K562 (cell line): Measurements from ENCODE around the gene TTBK2. TPM values are rescaled to one million over a fixed set of nuclear protein-coding genes. Genes with fewer than 3 reads are reported as not detected.

Experiments used
- BRCA1 ChIP-seq, 2 experiments: fragments of 450-650 bp in 1 of 2; sonication (generic) in 1 of 2; formaldehyde crosslinking in 1 of 2; IDR thresholded peaks; 2 replicates each; pipeline versions ENCODE4 v1.5.0 to v1.6.1; 2017 to 2020; ENCODE audit warnings: mild to moderate bottlenecking in 1 of 2, missing genetic modification reagents in 1 of 2
- BRD9 ChIP-seq: fragments of 450-650 bp; IDR thresholded peaks from 2 replicates; pipeline ENCODE4 v1.6.1; 2018; ENCODE audit warnings: low read depth; ENCODE audit not compliant: partially characterized antibody
- CHD4 ChIP-seq: fragments of 200-600 bp; sonication (generic); IDR thresholded peaks from 3 replicates; pipeline ENCODE4 v1.6.1; 2012; ENCODE audit warnings: low read depth, mild to moderate bottlenecking, mixed read lengths, low read length, inconsistent platforms; ENCODE audit not compliant: insufficient read depth, insufficient replicate concordance, poor library complexity, severe bottlenecking
- FOXP1 ChIP-seq: sonication (generic); formaldehyde crosslinking; IDR thresholded peaks from 2 replicates; pipeline ENCODE4 v1.8.0; 2022; ENCODE audit warnings: mild to moderate bottlenecking, missing genetic modification reagents
- IRF2 ChIP-seq: sonication (generic); formaldehyde crosslinking; IDR thresholded peaks from 2 replicates; pipeline ENCODE4 v1.8.1; 2022; ENCODE audit warnings: mild to moderate bottlenecking, missing genetic modification reagents
- NR1H2 ChIP-seq: sonication (generic); formaldehyde crosslinking; IDR thresholded peaks from 2 replicates; pipeline ENCODE4 v1.4.0; 2020; ENCODE audit warnings: mild to moderate bottlenecking, missing genetic modification reagents
- PHF21A ChIP-seq: fragments of 450-650 bp; IDR thresholded peaks from 2 replicates; pipeline ENCODE4 v1.6.1; 2017; ENCODE audit warnings: low read depth, borderline replicate concordance
- SIRT6 ChIP-seq: IDR thresholded peaks from one replicate; pipeline ENCODE4 v1.6.1; 2012; ENCODE audit warnings: low read depth, mild to moderate bottlenecking, control low read depth, inconsistent platforms, low read length, moderate library complexity
- SRSF7 ChIP-seq: fragments of 200-400 bp; formaldehyde crosslinking; optimal IDR thresholded peaks from 2 replicates; pipeline ENCODE3; 2017; ENCODE audit warnings: mild to moderate bottlenecking, low read depth, low read length
- SUPT5H ChIP-seq: fragments of 450-650 bp; IDR thresholded peaks from 2 replicates; pipeline ENCODE4 v1.6.1; 2016
- ZNF239 ChIP-seq: fragments of 250-450 bp; sonication (Bioruptor Pico); IDR thresholded peaks from 2 replicates; pipeline ENCODE4 v1.4.0; 2020; ENCODE audit warnings: mild to moderate bottlenecking
- ZNF76 ChIP-seq: fragments of 250-450 bp; sonication (Bioruptor Pico); IDR thresholded peaks from 2 replicates; pipeline ENCODE4 v1.4.0; 2020; ENCODE audit warnings: mild to moderate bottlenecking, moderate library complexity, borderline replicate concordance
- polyA plus RNA-seq, 8 experiments: library from polyadenylated mRNA; depleted of rRNA in 4 of 8; stranded (reverse) in 5 of 8; unstranded in 3 of 8; fragments of >200 nt; fragmentation: Nextera tagmentation in 2 of 8; fragmentation: Illumina TruSeq in 1 of 8; extraction: Ambion mirVana in 2 of 8; extraction: Trizol in 1 of 8; gene quantifications; 2 replicates each; pipeline versions ENCODE4 v1.2.1 to v1.2.3, GENCODE V29; 2011 to 2014; ENCODE audit warnings: inconsistent platforms in 1 of 8, missing spikeins in 1 of 8
- total RNA-seq, 7 experiments: library from RNA; depleted of rRNA in 6 of 7; stranded (reverse); fragments of >200 nt in 6 of 7; fragmentation: Illumina TruSeq in 2 of 7; extraction: Trizol in 2 of 7; gene quantifications; 2 replicates each; pipeline versions ENCODE4 v1.2.1 to v1.2.3, GENCODE V29; 2011 to 2021; ENCODE audit warnings: low replicate concordance in 1 of 7
- TF ChIP-seq, protein P1 (sequence below): IDR thresholded peaks from 2 replicates; pipeline ENCODE4 v1.6.1; 2011; ENCODE audit not compliant: insufficient read length; ENCODE audit errors: extremely low read depth
- TF ChIP-seq, protein P2 (sequence below): fragments of 250-450 bp; sonication (Bioruptor Pico); IDR thresholded peaks from 2 replicates; pipeline ENCODE4 v1.4.0; 2020; ENCODE audit warnings: mild to moderate bottlenecking, moderate library complexity

Gene TTBK2
- total and polyA plus RNA-seq, 9 of the 15 experiments (the other 6 are each of a cell fraction or from before 2014, with no cell fraction given) = 0.89 to 8.0 (median 4.8) TPM

DNA sequence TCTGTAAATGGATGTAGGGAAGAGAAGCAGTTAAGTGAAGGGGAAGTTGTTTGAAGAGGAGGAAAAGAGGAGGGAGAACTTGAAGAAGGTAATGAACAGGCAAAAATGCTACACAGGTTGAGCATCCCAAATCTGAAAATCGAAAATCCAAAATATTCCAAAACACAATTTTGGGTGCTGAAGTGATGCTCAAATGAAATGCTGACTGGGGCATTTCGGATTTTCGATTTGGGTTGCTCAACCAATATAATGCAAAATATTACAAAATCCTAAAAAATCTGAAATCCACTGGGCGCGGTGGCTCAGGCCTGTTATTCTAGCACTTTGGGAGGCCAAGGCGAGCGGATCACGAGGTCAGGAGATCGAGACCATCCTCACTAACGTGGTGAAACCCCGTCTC lies 121.8 kb downstream of the TTBK2 start (continued):
- TF ChIP-seq SIRT6 = no peak
- TF ChIP-seq FOXP1 (CRISPR knock-in tag) = no peak
- no peak for TF ChIP-seq SUPT5H
- TF ChIP-seq CHD4 = no peak
- TF ChIP-seq IRF2 (CRISPR knock-in tag) = no peak
- TF ChIP-seq, protein P1, sequence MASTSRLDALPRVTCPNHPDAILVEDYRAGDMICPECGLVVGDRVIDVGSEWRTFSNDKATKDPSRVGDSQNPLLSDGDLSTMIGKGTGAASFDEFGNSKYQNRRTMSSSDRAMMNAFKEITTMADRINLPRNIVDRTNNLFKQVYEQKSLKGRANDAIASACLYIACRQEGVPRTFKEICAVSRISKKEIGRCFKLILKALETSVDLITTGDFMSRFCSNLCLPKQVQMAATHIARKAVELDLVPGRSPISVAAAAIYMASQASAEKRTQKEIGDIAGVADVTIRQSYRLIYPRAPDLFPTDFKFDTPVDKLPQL = no peak
- TF ChIP-seq, protein P2, sequence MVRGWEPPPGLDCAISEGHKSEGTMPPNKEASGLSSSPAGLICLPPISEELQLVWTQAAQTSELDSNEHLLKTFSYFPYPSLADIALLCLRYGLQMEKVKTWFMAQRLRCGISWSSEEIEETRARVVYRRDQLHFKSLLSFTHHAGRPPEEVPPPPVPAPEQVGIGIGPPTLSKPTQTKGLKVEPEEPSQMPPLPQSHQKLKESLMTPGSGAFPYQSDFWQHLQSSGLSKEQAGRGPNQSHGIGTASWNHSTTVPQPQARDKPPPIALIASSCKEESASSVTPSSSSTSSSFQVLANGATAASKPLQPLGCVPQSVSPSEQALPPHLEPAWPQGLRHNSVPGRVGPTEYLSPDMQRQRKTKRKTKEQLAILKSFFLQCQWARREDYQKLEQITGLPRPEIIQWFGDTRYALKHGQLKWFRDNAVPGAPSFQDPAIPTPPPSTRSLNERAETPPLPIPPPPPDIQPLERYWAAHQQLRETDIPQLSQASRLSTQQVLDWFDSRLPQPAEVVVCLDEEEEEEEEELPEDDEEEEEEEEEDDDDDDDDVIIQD (CRISPR knock-in tag) = no peak
- TF ChIP-seq BRD9 = no peak
- TF ChIP-seq PHF21A = no peak
- no peak for TF ChIP-seq ZNF239 (CRISPR knock-in tag)
- no peak for TF ChIP-seq BRCA1 (IDR thresholded peaks at IDR 0.05)
- TF ChIP-seq BRCA1 (CRISPR knock-in tag; IDR thresholded peaks at IDR 0.05) = no peak
- no peak for TF ChIP-seq SRSF7
- TF ChIP-seq NR1H2 (CRISPR knock-in tag) = no peak
- TF ChIP-seq ZNF76 (CRISPR knock-in tag) = no peak
